Occipital lobe (tissue), 2 donors: Measurements from ENCODE around the gene SLC4A8. TPM values are rescaled to one million over a fixed set of nuclear protein-coding genes. Genes with fewer than 3 reads are reported as not detected.
A peak's percentile ranks its signal among the peaks of the same experiment; 100 is the strongest.
"Not testable (repeated sequence)": the region's sequence is repeated elsewhere in the genome, so short reads cannot be mapped to it uniquely, and the experiment has no call there.

Experiments
- DNase-seq: peaks from one replicate; lab custom pipeline; 2025; lab: John Stamatoyannopoulos, UW
- total RNA-seq: library from RNA; depleted of rRNA; stranded (reverse); fragments of >200 nt; gene quantifications from one replicate; pipeline ENCODE4 v1.2.3, GENCODE V29; 2014

Gene SLC4A8
- total RNA-seq, 1 donor from 2014 or later, result 31.8 TPM

DNA sequence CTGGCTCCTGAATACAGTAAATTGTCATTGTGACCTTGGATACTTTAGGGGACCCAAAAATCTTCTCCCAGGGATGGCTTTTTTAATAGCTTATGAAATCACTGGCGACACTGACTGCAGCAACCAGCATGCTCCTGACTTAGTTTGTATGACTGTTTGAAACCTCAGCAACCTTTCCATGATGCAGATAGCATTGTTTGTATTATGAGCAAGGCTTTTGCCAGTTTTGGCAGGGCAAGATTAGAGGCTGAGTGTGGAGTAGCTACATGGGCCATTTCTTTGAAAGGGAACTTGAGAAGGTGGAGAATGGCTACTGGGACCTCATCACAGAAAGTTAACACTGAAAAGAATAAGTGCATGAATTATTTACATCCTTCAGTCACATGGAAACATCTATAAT is 50.9 kb downstream of the SLC4A8 start:
- no peak for DNase-seq

DNA sequence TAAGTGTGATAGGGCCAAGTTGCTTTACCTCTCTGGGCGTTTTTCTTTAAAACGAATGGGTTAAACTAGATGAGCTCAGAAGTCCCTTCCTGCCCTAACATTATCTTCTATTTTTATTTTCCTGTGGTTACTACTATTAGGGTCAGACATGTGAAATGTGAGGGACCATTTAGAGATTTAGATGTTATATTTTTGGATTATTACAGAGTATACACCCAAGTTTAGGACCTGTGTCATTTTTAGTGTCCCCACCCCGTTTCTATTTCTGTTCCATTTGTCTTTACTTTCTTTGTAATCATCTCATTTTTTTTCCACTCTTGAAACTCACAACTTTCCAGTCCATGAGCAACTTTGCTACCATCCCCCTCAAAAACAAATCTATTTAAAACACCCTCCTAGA is 56.3 kb downstream of the SLC4A8 start:
- no peak for DNase-seq

DNA sequence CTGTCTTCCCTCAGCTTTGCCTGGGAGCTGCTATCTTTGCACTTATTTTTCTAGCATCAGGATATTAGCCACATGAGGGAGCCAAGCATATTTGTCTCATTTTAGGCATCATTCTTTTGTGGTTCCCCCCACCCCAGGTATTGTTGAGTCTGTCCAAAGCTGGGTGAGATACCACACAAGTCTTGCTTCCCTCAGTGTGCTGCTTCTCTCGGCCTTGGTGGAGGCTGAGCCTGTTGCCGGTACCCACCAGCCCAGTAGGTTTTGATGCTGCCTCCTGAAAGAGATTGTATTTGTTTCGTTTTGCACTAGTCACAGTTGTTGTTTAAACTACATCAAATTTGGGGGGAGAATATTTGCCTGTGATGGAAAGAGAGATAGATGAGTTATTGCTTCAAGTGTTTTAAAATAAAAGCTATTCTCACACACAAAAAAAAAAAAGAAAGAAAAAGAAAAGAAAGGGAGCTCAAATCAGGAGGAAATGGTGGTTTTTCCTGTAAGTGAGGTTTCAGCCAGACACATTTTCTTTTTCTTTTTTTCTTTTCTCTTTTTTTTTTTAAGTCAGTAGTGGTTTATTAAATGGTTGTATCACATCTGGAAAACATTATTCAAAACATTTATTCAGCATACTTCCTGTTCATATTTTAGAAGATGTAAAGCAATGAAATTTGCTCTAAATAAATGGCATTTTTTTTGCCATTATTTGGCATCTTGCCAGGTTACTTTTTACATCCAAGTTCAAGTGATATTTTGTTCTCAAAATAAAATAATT is 58.5 kb downstream of the SLC4A8 start:
- DNase-seq, result no peak

DNA sequence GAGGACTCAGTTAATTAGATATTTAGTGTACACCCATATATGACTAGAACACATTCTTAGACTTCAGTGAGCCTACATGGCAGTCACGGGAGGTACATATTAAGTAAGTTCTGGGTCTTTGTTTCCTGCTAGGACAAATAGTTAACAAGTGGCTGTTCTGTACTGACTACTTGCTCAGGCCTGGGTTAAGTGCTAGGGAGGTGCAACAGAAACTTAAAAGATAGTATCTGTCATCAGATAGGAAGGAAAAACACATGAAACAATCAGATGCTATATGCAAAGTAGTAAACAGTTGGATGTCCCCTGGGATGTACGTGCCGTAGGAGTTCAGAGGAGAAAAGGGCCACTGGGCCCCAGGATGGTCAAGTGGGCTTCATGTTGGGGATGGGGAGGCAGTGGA is 59.5 kb downstream of the SLC4A8 start:
- no peak for DNase-seq

DNA sequence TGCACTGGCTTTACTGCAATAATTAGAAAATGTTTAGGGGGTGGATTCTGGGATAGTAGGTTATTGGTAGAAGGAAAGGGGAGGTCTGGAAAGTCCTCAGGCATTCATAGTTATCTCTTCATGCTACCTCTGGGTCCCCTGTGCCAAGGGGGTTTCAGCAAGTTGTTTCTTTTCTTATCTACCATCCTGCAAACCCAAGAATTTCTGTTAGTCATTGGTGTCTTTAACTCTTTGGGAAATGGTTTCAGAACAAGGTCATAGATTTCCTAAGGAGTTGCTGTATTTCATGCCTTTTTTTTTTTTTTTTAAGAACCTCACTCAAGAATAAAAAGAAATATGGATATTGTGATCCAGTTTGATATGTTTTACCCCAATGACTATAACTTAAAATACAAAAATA is 63.6 kb downstream of the SLC4A8 start:
- no peak for DNase-seq

DNA sequence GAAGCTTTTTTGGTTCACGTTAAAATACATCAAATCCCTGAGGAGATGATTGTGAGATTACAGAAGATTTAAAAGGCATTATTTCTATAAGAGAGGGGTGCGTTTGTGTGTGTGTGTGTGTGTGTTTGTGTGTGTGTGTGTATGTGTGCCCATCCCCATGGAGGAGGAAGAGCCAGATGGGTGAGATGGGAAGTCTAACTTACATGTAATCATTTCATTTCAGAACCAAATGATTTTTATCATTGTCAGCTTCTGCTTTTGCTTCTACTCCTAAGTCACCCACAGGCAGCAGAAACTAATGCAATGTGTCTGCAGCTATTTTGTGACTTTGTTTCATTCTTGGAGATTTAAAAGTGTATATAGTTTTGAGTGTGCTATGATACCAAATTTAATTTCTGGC is 68.7 kb downstream of the SLC4A8 start:
- DNase-seq, result no peak

DNA sequence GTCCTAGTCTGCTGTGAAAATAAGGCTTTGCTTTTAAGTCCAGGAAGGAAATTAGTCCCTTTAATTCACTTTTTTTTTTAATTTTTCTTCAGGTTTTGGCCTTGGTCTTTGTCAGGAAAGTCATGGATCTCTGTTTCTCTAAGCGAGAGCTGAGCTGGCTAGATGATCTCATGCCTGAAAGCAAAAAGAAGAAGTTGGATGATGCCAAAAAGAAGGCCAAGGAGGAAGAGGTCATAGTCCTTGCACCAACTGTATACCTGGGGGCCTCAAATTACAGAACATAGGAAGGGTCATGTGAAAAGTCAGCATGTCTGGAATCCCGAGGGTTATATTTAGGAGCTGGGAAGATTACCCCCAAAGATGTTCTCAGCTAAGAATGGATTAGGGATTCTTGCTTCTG is 72.3 kb downstream of the SLC4A8 start:
- DNase-seq, result no peak

DNA sequence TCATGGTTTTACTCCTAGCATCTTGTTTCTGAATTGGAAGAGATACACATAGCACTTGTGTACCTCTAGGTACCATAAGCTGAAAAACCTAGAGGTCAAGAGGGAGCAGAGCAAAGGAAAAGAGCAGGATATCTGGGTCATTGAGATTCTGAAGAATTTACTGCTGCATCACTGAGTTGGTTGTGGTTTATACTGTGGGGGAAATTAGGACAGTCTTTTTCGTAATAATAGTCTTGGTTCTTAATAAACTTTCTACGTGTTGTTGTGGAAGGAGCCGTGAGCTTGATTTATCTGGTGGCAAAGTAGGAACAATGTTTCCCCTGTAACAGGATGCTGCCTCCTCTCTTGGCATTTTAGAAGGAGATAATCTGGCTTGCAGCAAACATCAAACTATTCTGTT is 80.2 kb downstream of the SLC4A8 start:
- DNase-seq, result no peak

DNA sequence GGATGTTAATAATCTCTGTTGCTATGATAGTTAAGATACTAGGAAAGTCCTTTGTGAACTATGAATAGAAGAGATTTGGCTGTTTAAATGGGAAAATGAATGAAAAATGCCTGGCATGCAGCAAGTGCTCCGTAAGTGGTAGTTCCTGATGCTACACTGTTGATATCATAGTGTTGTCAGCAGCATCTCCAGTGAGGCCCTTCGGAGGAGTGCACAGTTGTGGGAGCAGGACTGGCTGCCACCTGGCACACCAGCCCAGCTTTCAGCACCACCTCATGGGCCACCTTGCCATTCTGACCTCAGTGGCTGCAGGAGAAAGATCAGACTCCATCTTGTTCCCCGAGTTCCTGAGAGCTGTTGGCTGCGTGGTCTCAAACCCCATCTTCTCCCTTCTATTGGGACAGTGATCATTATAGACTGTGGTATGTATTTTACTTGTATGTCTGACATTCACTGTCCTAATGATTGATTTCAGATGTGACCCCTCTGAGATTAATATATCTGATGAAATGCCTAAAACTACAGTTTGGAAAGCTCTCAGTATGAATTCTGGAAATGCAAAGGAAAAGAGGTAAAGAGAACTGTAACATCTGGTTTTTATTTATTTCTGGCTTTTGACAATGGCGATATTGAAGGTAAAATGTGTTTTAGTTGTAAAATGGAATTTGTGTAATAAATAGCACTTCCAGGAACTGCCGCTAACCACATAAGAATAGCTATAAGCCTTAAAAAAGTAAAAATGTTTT is 80.9 kb downstream of the SLC4A8 start:
- no peak for DNase-seq

DNA sequence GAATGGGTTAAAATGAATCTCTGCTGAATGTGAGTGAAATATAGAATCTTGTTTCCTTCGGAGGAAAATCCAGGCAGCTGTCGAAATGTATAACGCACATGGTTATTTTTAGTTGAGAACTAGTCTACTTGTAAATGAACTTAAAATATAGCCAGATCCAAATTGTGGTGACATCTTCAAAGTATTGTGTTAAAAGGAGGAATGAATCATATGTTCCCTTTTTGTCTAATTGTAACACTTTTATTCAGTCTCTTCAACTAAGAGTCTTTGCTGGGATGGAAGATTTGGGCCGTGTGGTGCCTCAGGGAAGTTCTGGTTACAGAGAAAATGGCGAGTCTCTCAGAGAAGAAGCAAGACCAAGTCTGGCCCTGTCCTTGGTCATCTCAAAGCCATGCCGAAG is 82.5 kb downstream of the SLC4A8 start:
- no peak for DNase-seq

DNA sequence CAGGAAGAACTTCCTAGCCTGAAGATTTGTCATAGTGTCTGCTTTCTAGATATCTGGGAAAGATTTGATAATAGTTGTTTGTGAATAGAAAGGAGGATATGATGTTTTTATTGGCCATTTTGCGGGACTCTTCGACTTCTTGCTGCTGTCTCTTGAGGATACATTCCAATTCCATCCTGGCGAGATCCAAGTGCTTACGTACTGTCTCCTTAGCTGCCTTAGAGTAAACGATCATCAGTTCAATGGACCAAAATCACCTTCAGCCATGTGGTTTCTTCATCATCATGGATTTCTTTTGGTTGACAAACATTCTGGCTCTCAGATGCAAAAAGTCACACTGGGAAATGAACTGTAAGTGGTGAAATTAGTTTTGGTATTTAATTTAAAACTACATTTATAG is 83.7 kb downstream of the SLC4A8 start:
- DNase-seq, result no peak

DNA sequence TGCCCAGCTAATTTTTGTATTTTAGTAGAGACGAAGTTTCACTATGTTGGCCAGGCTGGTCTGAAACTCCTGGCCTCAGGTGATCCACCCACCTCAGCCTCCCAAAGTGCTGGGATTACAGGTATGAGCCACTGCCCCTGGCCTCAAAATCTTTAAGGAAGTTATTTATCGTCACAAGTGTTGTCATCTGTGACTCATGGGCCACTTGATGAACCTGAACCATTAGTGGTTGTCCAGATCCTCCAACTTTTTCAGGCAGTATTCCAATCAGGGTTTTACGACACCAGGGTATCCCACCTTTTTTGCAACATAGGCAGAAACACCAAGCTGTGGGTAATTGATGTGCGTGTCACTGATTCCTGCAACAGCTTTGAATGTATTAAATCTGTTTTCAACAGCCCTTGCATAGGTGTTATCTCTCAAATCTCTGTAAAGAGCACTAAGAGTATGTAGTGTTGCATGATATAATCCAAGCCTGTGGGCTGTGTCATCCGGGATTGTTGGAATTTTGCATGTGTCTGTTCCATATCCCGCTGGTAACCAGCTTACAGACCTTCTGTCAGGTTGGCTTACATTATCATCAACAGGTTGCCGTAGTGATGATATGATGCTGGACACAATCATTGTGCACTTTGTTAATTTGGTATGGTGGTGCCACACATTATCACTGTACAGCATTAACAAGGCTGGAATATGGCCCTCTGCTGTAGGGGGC is 87.1 kb downstream of the SLC4A8 start:
- no peak for DNase-seq

DNA sequence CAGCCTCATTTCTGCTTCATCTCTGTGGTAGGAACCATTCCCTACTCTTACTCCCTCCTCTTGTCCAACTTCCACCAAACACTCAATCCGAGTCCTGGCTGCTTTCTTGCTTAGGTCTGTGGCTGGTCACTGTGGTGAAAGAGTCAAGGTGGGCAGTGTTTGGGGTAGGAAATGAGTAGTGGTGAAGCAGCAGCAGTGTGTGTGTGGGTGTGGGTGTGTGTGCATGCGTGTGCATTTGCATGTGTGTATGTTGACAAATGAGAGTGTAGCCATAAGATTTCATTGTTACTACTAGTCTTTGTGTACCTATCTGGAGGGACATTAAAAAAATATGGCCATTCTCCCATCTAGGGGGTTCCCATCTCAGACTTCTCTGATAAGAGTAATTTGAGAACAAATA is 87.8 kb downstream of the SLC4A8 start:
- no peak for DNase-seq

DNA sequence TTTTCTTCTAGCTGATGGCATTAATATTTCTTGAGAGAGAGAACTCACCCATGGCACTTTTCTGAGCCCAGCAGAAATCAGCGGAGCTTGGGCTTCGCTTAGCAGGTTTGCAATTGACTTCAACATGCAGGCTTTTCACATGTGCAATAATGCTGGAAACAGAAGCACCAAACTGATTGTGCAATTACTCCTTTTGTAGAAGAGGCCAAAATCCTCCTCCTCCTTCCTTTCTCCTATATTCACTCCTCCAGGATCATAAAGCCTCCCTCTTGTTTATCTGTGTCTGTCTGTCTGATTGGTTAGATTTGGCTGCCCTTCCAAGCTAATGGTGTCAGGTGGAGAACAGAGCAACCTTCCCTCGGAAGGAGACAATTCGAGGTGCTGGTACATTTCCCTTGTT is 90.4 kb downstream of the SLC4A8 start:
- not testable (repeated sequence) for DNase-seq

DNA sequence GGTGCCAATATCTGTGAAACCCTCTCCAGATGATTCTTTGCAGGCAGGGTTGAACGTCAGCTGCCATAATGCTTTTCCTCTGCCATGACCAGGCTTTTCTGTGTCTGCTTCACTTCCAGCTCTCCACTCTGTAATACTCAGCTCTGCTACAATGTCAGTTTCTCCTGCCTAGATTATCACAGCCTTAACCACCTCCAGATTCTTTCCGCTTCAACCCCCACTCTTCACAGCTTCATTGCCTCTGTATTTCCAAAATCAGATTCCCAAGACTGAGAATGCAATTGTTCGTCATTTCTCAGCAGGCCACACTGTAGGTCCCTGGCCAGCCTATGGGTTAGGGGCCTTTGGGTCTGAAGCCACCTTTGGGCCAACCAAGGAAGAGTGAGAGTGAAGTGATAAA is 92.7 kb downstream of the SLC4A8 start:
- DNase-seq, result no peak

DNA sequence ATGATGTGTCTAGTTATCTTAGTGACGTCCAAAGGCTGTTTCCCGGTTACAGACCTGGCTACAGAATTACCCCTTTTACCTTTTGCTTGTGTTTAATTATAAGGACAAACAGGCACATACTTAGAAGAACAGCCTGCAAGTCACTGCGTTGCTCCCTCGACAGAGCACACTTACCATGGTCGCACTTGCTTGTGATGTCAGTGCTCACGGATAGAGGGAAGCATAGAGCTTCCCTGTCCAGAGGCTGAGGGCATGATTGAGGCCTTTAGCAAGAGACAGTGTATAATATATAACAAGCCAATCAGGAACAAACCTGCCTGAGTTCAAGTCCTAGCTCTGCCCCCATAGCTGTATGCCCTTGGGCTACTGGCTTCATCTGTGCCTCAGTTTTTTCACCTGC is 93.2 kb downstream of the SLC4A8 start:
- DNase-seq, result no peak

DNA sequence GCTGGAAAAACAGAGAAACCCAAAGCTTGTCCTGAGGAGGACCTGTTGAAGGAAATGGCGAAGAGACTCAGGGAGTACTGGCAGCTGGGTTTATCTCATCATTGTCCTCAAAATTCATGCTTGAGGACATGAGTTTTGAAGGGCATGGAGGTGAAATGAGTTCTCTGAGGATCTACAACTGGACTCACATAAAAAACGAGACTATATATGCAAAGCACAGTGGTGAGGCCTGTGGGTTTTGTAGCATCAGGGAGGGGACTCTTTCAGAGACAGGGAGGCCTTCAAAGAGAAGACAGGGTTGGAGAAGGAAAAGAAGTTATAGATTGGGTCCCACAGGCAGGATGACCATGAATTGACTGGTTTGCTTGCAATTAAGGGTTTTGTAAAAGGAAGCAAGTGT is 95.1 kb downstream of the SLC4A8 start:
- no peak for DNase-seq

DNA sequence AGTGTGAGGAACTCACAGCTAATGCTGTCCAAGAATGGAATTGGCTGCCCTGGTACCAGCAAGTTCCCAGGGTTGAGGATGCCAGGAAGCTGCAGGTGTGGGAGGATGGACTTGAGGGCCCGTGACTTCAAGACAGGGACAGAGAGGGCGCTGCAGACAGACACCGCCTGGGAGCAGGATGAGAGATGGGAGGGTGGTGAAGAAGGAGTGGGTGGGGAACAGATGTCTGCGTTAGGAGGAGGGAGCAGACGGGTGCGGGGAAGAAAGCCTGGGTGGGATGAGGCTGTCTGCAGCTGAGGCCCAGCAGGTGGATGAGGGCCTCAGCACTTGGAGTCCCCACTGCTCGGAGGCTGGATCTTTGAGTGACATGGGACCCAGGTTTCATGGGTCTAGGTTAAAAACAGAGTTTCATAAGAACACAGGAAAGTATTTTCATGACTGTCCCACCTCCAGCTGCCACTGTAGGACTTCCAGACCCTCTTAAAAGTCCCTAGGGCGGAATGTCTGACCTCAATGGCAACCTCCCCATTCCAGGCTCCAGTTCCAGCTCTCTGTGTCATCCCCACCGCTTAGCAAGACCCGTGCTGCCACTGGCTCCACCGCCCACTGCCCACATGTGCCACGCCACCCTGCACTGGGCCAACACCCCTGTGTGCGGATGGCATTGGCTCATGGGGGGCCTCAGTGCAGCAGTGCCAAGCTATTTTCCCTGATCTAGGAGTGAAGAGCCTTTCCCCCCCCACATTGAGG is 96.1 kb downstream of the SLC4A8 start:
- DNase-seq, result peak; percentile 60

DNA sequence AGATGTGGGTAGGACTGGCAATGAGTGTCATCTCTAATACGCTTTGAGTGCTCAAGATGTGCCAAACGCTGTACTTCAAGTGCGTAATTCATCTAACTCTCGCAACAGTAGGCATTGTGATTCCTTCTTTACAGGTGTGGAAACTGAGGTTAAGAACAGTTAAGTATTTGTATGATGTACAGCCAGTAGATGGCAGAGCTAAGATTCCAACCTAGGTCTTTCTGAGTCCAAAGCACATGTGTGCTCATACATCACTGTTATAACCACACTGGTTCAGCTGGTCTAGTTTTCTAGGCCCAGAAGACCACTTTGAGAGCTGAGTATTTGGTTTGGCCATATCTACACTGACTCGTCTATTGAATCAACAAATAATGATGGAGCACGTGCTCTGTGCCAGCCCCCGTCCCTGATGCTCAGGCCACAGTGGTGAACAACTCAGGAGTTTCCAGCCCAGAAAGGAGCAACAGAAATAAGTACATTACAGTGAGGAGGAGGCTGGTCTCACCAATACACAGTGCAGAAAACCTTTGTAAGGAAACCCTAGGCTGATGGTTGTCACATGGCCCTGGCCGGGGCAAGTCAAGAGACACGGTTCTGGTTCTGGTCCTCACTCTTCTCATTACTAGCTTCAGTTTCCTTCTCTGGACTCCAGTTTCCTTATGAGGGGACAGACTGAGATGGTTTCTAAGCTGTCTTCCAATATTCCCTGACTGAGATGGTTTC is 97.1 kb downstream of the SLC4A8 start:
- DNase-seq, result no peak

DNA sequence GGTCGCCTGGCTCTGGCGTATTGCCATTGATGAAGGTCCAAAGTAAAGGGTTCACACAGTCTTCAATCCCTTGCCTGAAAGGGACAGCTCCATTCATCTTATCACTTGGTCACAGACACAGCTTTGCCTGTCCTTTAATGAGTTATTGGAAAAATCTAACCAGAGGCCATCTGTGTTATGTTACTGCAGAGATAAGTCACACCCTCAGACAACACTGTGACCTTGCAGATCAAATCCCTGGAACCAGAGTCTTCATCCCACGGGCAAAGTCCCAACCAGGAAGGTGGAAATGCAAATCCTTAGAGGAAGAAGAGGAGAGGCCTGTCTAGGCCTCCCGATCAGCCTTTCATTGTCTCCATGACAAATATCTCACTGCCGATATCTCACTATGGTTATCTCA is 98.1 kb downstream of the SLC4A8 start:
- no peak for DNase-seq

DNA sequence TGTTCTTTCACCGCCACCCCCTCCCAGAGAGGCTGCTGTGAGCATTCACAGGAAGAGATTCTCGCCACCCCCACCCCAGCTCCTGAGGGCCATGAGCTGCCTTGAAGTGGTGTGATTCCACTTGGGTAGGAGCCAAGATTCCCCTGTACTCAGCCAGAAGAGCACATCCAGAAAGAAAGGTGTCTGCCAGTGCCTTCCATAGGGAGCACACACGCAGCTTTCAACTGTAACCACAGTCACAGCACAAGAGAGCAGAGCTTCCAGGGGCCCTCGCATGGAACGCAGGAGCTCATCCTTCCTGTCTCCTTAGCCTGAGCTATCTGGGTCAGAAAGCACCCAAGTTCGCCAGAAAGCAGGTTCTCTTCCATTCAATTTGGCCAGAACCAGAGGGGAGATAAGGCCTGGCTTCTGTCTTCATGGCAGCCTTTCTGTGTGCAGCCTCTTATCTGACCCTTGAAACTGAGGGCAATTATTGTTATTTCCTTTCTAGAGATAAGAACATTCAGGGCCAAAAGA is 99.8 kb downstream of the SLC4A8 start:
- no peak for DNase-seq
